Activated T-cell treated with anti-CD3 and anti-CD28 coated beads for 48 hours (primary cell): ENCODE data around the gene SPATA31A1.
"Not testable (repeated sequence)": the region's sequence is repeated elsewhere in the genome, so short reads cannot be mapped to it uniquely, and the experiment has no call there.

ENCODE experiments used
- DNase-seq: peaks from one replicate; pipeline ENCODE4 v3.0.0-alpha.2; 2020; ENCODE audit warnings: low read depth

Gene SPATA31A1

DNA sequence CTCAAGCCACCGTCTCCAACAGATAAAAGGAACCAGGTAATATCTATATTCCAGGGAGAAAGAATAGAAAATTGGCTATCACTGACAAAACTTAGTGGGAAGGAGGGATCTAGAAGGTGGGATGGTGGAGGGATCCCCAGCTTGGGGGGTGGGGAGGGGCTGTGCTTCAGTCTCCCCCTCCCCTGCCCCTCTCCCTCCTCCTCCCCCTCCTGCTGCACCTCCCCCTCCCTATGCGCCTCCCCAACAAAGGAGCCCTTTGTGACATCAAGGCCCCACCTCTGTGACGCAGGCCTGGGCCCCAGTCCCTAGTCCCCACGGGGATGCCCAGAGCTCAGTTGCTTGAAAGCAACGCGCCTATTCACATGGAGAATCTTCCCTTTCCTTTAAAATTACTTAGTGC, at the start of gene SPATA31A1:
SPATA31A1 (plus strand) TSS at position 301 of the 400 bp plus-strand sequence; CDS start at position 363, 62 bp downstream.
- not testable (repeated sequence) for DNase-seq

DNA sequence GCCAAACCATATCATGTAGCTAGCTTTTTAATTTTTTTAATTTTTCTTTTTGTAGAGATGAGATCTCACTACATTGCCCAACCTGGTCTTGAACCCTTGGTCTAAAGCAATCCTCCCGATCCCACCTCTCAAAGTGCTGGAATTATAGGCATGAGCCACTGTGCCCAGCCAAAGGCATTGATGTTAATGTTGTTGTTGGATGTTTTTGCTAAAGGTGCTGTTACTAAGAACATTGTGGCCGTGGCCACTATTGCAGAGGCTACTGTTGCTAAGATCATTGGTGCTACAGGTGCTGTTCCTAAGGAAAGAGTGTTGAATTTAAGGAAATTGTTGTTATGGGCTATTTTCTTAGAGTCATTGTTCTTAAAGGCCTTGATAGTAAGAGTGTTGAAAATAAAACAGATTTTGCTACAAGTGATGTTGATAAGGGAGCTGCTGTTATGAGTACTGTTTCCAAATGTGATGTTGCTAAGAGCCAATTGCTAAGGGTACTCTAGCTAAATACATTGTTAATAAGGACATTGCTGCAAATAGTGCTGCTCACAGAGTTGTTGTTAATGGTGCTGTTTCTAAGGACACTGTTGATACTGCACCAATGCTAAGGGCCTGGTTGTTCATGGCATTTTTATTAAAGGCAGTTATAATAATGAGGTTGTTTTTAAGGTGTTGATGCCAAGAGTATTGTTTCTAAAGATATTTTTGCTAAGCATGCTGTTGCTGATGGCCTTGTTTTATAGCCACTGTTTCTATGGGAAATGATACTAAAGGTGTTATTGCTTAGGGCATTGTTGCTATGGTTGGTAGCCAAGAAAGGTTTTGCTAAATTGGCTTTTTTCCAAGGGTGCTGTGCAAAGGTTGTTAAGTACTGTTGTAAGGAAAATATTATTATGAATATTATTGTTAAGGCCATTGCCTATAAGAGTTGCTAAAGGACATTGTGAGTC, 52.1 kb downstream of the SPATA31A1 start:
- DNase-seq, result not testable (repeated sequence)

DNA sequence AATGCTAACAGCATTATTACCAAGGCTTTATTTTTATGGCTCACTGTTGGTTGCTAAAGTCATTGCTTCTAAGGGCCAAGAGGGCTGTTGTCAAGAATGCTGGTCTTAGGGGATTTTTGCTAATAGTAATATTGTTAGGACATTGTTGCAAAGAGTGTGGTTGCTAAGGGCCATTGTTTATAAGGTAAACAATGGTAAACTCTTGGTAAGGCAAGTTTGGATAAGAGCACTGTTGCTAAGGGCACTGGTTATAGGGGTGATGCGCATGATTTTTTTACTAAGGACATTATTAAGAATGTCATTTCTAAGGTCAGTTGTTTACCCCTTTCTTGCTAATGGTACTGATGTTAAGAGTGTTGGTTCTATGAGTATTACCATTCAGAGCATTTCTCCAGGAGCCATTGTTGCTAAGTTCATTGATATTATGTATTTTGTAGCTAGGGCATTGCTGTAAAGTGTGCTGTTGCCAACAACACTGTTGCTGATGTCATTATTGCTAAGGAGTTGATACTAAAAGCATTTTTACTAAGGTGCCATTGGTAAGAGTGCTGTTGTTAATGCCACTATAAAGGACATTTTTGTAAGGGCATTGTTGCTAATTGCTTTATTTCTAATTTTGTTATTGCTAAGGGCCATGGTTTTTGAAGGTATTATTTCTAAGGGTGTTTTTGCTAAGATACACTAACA, 55.9 kb downstream of the SPATA31A1 start:
- DNase-seq, result not testable (repeated sequence)
